Activated CD8-positive, alpha-beta memory T cell treated with anti-CD3 and anti-CD28 coated beads, Interleukin-2, amount 10 ng/mL, durations not matched to agents 7 days and 5 days (primary cell): Measurements from ENCODE around the gene RBM19. TPM values are rescaled to one million over a fixed set of nuclear protein-coding genes. Genes with fewer than 3 reads are reported as not detected.

ENCODE experiments used
- ATAC-seq: fragments of 150-1000 bp; cut with Tn5 transposase; one replicate; pipeline ENCODE4 v1.10.0; 2021; ENCODE audit warnings: moderate library complexity
- CTCF ChIA-PET: fragments of 350-600 bp; sonication (Branson Sonifier 250); formaldehyde crosslinking; loops from one replicate; lab custom pipeline; 2021; ENCODE audit warnings: antibody characterized with exemption; lab: Charles Lee
- DNase-seq: peaks from one replicate; pipeline ENCODE4 v3.0.0-alpha.2; 2020
- H3K27ac Mint-ChIP-seq: one replicate; pipeline ENCODE4 v1.8.0; 2021; ENCODE audit warnings: mild to moderate bottlenecking, mixed read lengths
- H3K27me3 Mint-ChIP-seq: one replicate; pipeline ENCODE4 v1.8.0; 2021; ENCODE audit warnings: mixed read lengths
- H3K36me3 Mint-ChIP-seq: one replicate; pipeline ENCODE4 v1.8.0; 2021; ENCODE audit warnings: mild to moderate bottlenecking, mixed read lengths
- H3K4me1 Mint-ChIP-seq: one replicate; pipeline ENCODE4 v1.8.0; 2021; ENCODE audit warnings: mixed read lengths
- H3K4me3 Mint-ChIP-seq: one replicate; pipeline ENCODE4 v1.8.0; 2021; ENCODE audit warnings: mild to moderate bottlenecking, moderate library complexity, mixed read lengths
- H3K9me3 Mint-ChIP-seq: one replicate; pipeline ENCODE4 v1.8.0; 2022; ENCODE audit warnings: low read depth, mixed read lengths
- total RNA-seq, 2 experiments: library from RNA; stranded (reverse); gene quantifications; one replicate each; pipeline ENCODE4 v1.2.3, GENCODE V29; 2021

The RBM19 gene
- total RNA-seq, 2 experiments from 2014 or later, result 39.8 to 55.7 TPM

- Mint-ChIP-seq H3K36me3 (no peaks in the 10 kb centered on the region), H3K4me1 (peaks cover 4% of the 10 kb centered on the region), H3K27ac (no peak overlapping the region), H3K4me3 (no peak overlapping the region), H3K27me3 (no peaks in the 10 kb centered on the region), H3K9me3 (no peaks in the 10 kb centered on the region)
- CTCF ChIA-PET, result no interaction called here
- no peak for ATAC-seq
- no peak for DNase-seq
Observed at GRCh38 chr12:113835433-113835832, 130.7 kb downstream of the RBM19 start.

DNA sequence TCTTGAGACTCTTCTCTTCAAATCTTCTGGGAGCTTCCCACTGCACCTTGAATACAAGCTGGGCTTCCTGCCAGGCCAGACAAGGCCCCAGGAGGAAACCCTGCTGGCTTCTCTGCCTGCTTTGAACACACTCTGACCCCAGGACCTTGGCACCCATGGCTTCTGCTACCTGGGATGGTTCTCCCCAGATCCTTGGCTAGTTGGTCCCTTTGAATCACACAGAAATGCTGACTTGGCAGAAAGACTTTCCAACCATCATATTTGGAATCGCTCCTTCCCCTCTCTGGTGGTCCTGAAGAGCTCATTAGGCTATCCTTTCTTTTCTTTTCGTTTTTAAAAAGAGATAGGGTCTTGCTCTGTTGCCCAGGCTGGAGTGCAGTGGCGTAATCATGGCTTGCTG lies 132.7 kb downstream of the RBM19 start:
- DNase-seq, result no peak
- Mint-ChIP-seq H3K36me3 (no peaks in the 10 kb centered on the region), H3K9me3 (no peaks in the 10 kb centered on the region), H3K27me3 (no peaks in the 10 kb centered on the region), H3K27ac (no peak overlapping the region), H3K4me3 (no peak overlapping the region), H3K4me1 (peaks cover 4% of the 10 kb centered on the region)
- CTCF ChIA-PET, result no interaction called here
- no peak for ATAC-seq

- no peaks in the 10 kb centered on the region for H3K36me3 Mint-ChIP-seq
- CTCF ChIA-PET, result no interaction called here
- H3K27me3 Mint-ChIP-seq, result no peaks in the 10 kb centered on the region
- DNase-seq (no peak), ATAC-seq (no peak)
- no peak overlapping the region for H3K4me3 Mint-ChIP-seq
- no peaks in the 10 kb centered on the region for H3K9me3 Mint-ChIP-seq
- no peak overlapping the region for H3K27ac Mint-ChIP-seq
- peaks cover 4% of the 10 kb centered on the region for H3K4me1 Mint-ChIP-seq
Observed at GRCh38 chr12:113831476-113831875, 134.6 kb downstream of the RBM19 start.

DNA sequence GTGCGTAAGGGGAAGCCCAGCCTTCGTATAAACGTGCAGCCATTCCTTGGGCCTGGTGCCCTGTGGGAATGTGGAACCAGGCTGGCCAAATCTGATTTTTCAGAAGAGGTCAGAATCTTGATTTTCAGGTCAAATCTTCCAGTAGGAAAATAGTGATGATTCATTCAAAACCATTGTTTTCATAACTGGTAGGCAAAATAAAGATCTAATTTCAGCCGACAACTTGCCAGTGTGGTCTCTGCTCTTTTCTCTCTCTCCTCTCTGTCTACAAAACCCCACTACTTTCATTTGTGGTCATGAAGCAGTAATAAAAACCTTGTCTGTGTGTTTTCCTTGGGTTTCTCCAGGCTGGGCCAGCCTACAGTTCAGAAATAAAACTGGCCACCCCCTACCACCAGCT lies 135.1 kb downstream of the RBM19 start:
- no peak for ATAC-seq
- no peaks in the 10 kb centered on the region for H3K9me3 Mint-ChIP-seq
- peaks cover 4% of the 10 kb centered on the region for H3K4me1 Mint-ChIP-seq

GRCh38 chr12:113829212-113829611 lies 136.9 kb downstream of the RBM19 start:
- Mint-ChIP-seq H3K27ac (no peak overlapping the region), H3K4me3 (no peak overlapping the region), H3K36me3 (no peaks in the 10 kb centered on the region), H3K27me3 (no peaks in the 10 kb centered on the region), H3K9me3 (no peaks in the 10 kb centered on the region), H3K4me1 (peaks cover 4% of the 10 kb centered on the region)
- DNase-seq (no peak), ATAC-seq (no peak)
- CTCF ChIA-PET, result no interaction called here

More for the DNA sequence above, 135.1 kb downstream of the RBM19 start:
- DNase-seq, result no peak
- Mint-ChIP-seq H3K27ac (no peak overlapping the region), H3K27me3 (no peaks in the 10 kb centered on the region), H3K4me3 (no peak overlapping the region), H3K36me3 (no peaks in the 10 kb centered on the region)
- CTCF ChIA-PET, result no interaction called here

GRCh38 chr12:113827539-113828114 lies 138.5 kb downstream of the RBM19 start:
- Mint-ChIP-seq H3K4me3 (no peak overlapping the region), H3K4me1 (peaks cover 4% of the 10 kb centered on the region), H3K36me3 (no peaks in the 10 kb centered on the region), H3K27me3 (no peaks in the 10 kb centered on the region), H3K9me3 (no peaks in the 10 kb centered on the region), H3K27ac (no peak overlapping the region)
- CTCF ChIA-PET, result no interaction called here
- no peak for ATAC-seq
- DNase-seq, result no peak

DNA sequence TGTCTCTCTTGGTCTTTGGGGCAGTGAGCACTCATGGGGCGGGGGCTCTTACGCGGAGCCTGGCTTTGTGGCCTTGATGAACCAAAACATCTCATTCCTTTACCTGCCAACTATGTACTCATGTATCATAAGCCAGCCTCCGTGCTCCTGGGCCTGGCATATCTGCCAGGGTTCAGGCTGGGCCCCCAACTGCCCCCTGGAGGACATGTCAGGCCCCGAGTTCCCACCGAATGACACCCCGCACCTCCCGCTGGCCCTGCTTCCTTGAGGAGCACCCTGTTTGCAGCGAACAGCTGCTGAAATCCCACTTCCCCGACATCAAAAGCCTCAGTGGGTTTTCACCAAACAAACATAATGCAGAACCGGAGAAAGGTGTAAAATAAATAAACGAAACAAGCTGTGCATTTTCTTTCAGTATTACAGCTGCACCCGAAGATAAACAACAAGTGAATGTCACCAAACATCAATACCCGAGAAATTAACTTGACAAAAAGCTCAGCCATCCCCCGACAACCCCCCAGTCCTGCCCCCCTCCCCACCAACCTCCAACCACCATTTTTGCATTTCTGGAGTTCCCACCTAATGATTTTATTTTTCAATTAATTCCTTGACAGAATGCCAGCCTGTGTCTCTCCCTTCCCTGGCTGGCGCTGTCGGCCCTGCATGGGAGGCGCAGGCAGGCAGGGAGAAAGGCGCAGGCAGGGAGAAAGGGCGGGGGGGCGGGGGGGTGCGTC lies 139.2 kb downstream of the RBM19 start:
- CTCF ChIA-PET, result no interaction called here
- DNase-seq (no peak), ATAC-seq (no peak)
- H3K4me3 Mint-ChIP-seq, result no peak overlapping the region
- no peaks in the 10 kb centered on the region for H3K9me3 Mint-ChIP-seq
- H3K4me1 Mint-ChIP-seq, result peaks cover 4% of the 10 kb centered on the region
- H3K36me3 Mint-ChIP-seq, result no peaks in the 10 kb centered on the region
- H3K27me3 Mint-ChIP-seq, result no peaks in the 10 kb centered on the region
- no peak overlapping the region for H3K27ac Mint-ChIP-seq

- Mint-ChIP-seq H3K4me3 (no peak overlapping the region), H3K36me3 (no peaks in the 10 kb centered on the region), H3K27me3 (no peaks in the 10 kb centered on the region), H3K9me3 (no peaks in the 10 kb centered on the region), H3K4me1 (no peaks in the 10 kb centered on the region), H3K27ac (no peak overlapping the region)
- CTCF ChIA-PET, result no interaction called here
- no peak for ATAC-seq
- no peak for DNase-seq
Observed at GRCh38 chr12:113825705-113826104, 140.4 kb downstream of the RBM19 start.

GRCh38 chr12:113823816-113824215 lies 142.3 kb downstream of the RBM19 start:
- Mint-ChIP-seq H3K27me3 (no peaks in the 10 kb centered on the region), H3K4me1 (no peaks in the 10 kb centered on the region), H3K36me3 (no peaks in the 10 kb centered on the region), H3K9me3 (no peaks in the 10 kb centered on the region), H3K4me3 (no peak overlapping the region), H3K27ac (no peak overlapping the region)
- CTCF ChIA-PET, result no interaction called here
- ATAC-seq, result no peak
- DNase-seq, result no peak

DNA sequence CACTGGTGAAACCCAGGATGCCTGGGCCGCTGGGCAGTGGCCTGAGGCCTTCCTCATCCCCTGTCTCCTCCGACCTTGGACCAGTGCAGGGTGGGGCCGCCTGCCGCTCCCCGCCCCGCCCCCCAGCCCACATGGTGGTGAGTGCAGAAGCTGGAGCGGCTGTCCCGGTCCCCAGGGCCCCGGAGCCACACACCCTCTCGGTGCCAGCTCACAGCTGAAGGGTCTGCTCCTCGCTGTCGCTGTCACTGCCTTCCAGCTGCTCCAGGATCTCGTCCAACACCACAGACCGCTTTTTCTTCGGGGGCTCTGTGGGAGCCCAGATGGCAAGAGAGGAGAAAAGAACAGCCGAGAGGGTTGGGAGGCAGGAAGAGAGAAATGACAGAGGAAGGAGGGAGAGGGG lies 143.1 kb downstream of the RBM19 start:
- ATAC-seq, result no peak
- CTCF ChIA-PET, result no interaction called here
- no peak overlapping the region for H3K4me3 Mint-ChIP-seq
- no peaks in the 10 kb centered on the region for H3K9me3 Mint-ChIP-seq
- H3K4me1 Mint-ChIP-seq, result no peaks in the 10 kb centered on the region
- no peak overlapping the region for H3K27ac Mint-ChIP-seq
- no peaks in the 10 kb centered on the region for H3K27me3 Mint-ChIP-seq
- DNase-seq, result no peak
- no peaks in the 10 kb centered on the region for H3K36me3 Mint-ChIP-seq

DNA sequence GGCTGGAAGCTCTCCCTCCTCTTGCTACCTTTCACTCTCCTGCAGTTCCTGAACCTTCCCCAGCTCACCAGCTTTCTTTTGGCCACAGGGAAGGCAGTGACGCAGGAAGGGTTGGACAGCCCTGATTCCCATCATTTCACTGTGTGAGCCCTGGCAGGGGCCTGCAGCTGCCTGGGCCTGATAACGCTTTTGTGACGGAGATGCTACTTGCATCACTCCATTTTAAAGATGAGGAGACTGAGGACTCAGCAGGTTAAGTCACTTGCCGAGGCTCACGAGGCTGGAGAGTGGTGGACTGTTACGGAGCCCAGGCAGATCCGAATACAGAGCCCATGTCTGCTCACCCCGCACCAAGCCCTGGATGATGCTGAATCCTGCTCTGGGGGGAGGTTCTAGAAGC lies 145.3 kb downstream of the RBM19 start:
- Mint-ChIP-seq H3K4me3 (no peak overlapping the region), H3K36me3 (peaks cover 2% of the 10 kb centered on the region), H3K4me1 (no peaks in the 10 kb centered on the region), H3K9me3 (no peaks in the 10 kb centered on the region), H3K27me3 (no peaks in the 10 kb centered on the region), H3K27ac (no peak overlapping the region)
- ATAC-seq, result no peak
- no peak for DNase-seq
- CTCF ChIA-PET, result no interaction called here

GRCh38 chr12:113820309-113820708 lies 145.8 kb downstream of the RBM19 start:
- H3K36me3 Mint-ChIP-seq, result peaks cover 3% of the 10 kb centered on the region

GRCh38 chr12:113819495-113819894 lies 146.6 kb downstream of the RBM19 start:
- H3K36me3 Mint-ChIP-seq, result peaks cover 3% of the 10 kb centered on the region
- CTCF ChIA-PET, result no interaction called here
- H3K9me3 Mint-ChIP-seq, result no peaks in the 10 kb centered on the region

More at GRCh38 chr12:113820309-113820708, 145.8 kb downstream of the RBM19 start:
- DNase-seq (no peak), ATAC-seq (no peak)
- CTCF ChIA-PET, result no interaction called here
- no peaks in the 10 kb centered on the region for H3K27me3 Mint-ChIP-seq
- no peak overlapping the region for H3K4me3 Mint-ChIP-seq
- no peaks in the 10 kb centered on the region for H3K9me3 Mint-ChIP-seq
- H3K27ac Mint-ChIP-seq, result no peak overlapping the region
- no peaks in the 10 kb centered on the region for H3K4me1 Mint-ChIP-seq

DNA sequence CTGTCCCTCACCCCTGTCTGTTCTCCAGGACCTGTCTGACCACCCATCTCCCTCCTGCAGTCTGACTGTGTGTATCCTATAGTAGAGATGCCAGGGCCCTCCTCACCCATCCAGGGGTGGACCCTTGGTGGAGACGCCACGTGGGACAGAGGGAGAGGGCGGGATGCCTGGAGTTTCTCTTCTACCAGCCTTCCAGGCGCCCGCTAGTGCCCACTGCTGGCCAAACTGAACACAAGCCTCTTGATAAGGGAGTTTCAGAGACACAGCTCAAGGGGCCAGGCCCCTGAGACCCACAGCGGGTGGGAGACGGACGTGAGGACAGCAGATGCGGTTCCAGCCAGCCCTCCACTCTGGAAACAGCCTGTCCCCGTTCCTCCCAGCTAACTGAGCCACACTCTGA lies 147.3 kb downstream of the RBM19 start:
- CTCF ChIA-PET, result no interaction called here
- Mint-ChIP-seq H3K27me3 (no peaks in the 10 kb centered on the region), H3K4me1 (no peaks in the 10 kb centered on the region), H3K36me3 (peaks cover 3% of the 10 kb centered on the region), H3K4me3 (no peak overlapping the region), H3K9me3 (no peaks in the 10 kb centered on the region), H3K27ac (no peak overlapping the region)
- ATAC-seq (no peak), DNase-seq (no peak)

More at GRCh38 chr12:113819495-113819894, 146.6 kb downstream of the RBM19 start:
- ATAC-seq (no peak), DNase-seq (no peak)
- H3K27ac Mint-ChIP-seq, result no peak overlapping the region
- no peaks in the 10 kb centered on the region for H3K27me3 Mint-ChIP-seq
- H3K4me1 Mint-ChIP-seq, result no peaks in the 10 kb centered on the region
- H3K4me3 Mint-ChIP-seq, result no peak overlapping the region
